Dendritic cell treated with granulocyte-macrophage colony-stimulating factor and Interleukin-4, amounts not matched to agents 40 ng/mL and 50 ng/mL, for 4 days (primary cell): ENCODE data around the gene LCE3D.
"Not testable (repeated sequence)": the region's sequence is repeated elsewhere in the genome, so short reads cannot be mapped to it uniquely, and the experiment has no call there.

Experiments used
- H3K27ac Mint-ChIP-seq: one replicate; pipeline ENCODE4 v1.8.0; 2022; ENCODE audit warnings: mild to moderate bottlenecking, mixed read lengths
- H3K27me3 Mint-ChIP-seq: one replicate; pipeline ENCODE4 v1.8.0; 2022; ENCODE audit warnings: mild to moderate bottlenecking, mixed read lengths
- H3K36me3 Mint-ChIP-seq: one replicate; pipeline ENCODE4 v1.8.0; 2022; ENCODE audit warnings: low read depth, mixed read lengths
- H3K4me1 Mint-ChIP-seq: one replicate; pipeline ENCODE4 v1.8.0; 2022; ENCODE audit warnings: low read depth, mixed read lengths
- H3K4me3 Mint-ChIP-seq: one replicate; pipeline ENCODE4 v1.8.0; 2022; ENCODE audit warnings: mild to moderate bottlenecking, moderate library complexity, mixed read lengths
- H3K9me3 Mint-ChIP-seq: one replicate; pipeline ENCODE4 v1.8.0; 2022; ENCODE audit warnings: mixed read lengths
- intact Hi-C: fragments of 100-400 bp; cut with micrococcal nuclease; formaldehyde crosslinking; loops from one replicate; pipeline ENCODE4 v1.15.0; 2022

LCE3D gene

GRCh38 chr1:152580433-152580832 is at the start of gene LCE3D:
TSS of gene LCE3D (minus strand) at chr1:152580516. CDS start at chr1:152579936, 580 bp downstream.
- H3K27me3 Mint-ChIP-seq, result peaks cover 6% of the 10 kb centered on the region
- no peak within 1 kb of the TSS for H3K27ac Mint-ChIP-seq
- no peaks in the 10 kb centered on the region for H3K9me3 Mint-ChIP-seq
- no peaks in the 10 kb centered on the region for H3K36me3 Mint-ChIP-seq
- intact Hi-C loops, result no loop called here
- no peaks in the 10 kb centered on the region for H3K4me1 Mint-ChIP-seq
- no peak within 1 kb of the TSS for H3K4me3 Mint-ChIP-seq

GRCh38 chr1:152626744-152627143 is 46.4 kb upstream of the LCE3D start:
- no peak overlapping the region for H3K27ac Mint-ChIP-seq
- H3K4me3 Mint-ChIP-seq, result no peak overlapping the region
- intact Hi-C loops, result no loop called here
- peaks cover 7% of the 10 kb centered on the region for H3K4me1 Mint-ChIP-seq
- no peaks in the 10 kb centered on the region for H3K9me3 Mint-ChIP-seq
- peaks cover 17% of the 10 kb centered on the region for H3K27me3 Mint-ChIP-seq
- H3K36me3 Mint-ChIP-seq, result no peaks in the 10 kb centered on the region

GRCh38 chr1:152623203-152623844 is 43.0 kb upstream of the LCE3D start:
- Mint-ChIP-seq H3K4me1 (peaks cover 7% of the 10 kb centered on the region), H3K9me3 (peaks cover 27% of the 10 kb centered on the region), H3K27me3 (peaks cover 17% of the 10 kb centered on the region), H3K36me3 (no peaks in the 10 kb centered on the region), H3K4me3 (no peak overlapping the region), H3K27ac (no peak overlapping the region)
- intact Hi-C loops, result no loop called here

- Mint-ChIP-seq H3K27ac (no peak within 1 kb of the TSS), H3K4me3 (no peak within 1 kb of the TSS), H3K27me3 (peaks cover 17% of the 10 kb centered on the region), H3K4me1 (peaks cover 7% of the 10 kb centered on the region), H3K9me3 (peaks cover 32% of the 10 kb centered on the region), H3K36me3 (no peaks in the 10 kb centered on the region)
- intact Hi-C loops, result no loop called here
Measured at GRCh38 chr1:152622803-152623202, 42.5 kb upstream of the LCE3D start, which contains the start of gene LCE3A. TSS of gene LCE3A (minus strand) at chr1:152623103. CDS start at chr1:152623103, 0 bp downstream.

GRCh38 chr1:152621993-152622392 is 41.7 kb upstream of the LCE3D start:
- Mint-ChIP-seq H3K4me3 (no peak overlapping the region), H3K36me3 (no peaks in the 10 kb centered on the region), H3K4me1 (peaks cover 7% of the 10 kb centered on the region), H3K27ac (no peak overlapping the region), H3K9me3 (peaks cover 39% of the 10 kb centered on the region), H3K27me3 (peaks cover 17% of the 10 kb centered on the region)
- intact Hi-C loops, result no loop called here

- no peak within 1 kb of the TSS for H3K27ac Mint-ChIP-seq
- no peaks in the 10 kb centered on the region for H3K4me1 Mint-ChIP-seq
- peaks cover 14% of the 10 kb centered on the region for H3K9me3 Mint-ChIP-seq
- intact Hi-C loops, result no loop called here
- no peaks in the 10 kb centered on the region for H3K27me3 Mint-ChIP-seq
- H3K36me3 Mint-ChIP-seq, result no peaks in the 10 kb centered on the region
- H3K4me3 Mint-ChIP-seq, result no peak within 1 kb of the TSS
Measured at GRCh38 chr1:152613511-152613910, 33.2 kb upstream of the LCE3D start, which contains the start of gene LCE3B. TSS of gene LCE3B (plus strand) at chr1:152613811. CDS start at chr1:152613811, 0 bp downstream.

- no peaks in the 10 kb centered on the region for H3K4me1 Mint-ChIP-seq
- H3K4me3 Mint-ChIP-seq, result no peak within 1 kb of the TSS
- no peak within 1 kb of the TSS for H3K27ac Mint-ChIP-seq
- intact Hi-C loops, result no loop called here
- no peaks in the 10 kb centered on the region for H3K27me3 Mint-ChIP-seq
- no peaks in the 10 kb centered on the region for H3K36me3 Mint-ChIP-seq
- no peaks in the 10 kb centered on the region for H3K9me3 Mint-ChIP-seq
Measured at GRCh38 chr1:152599934-152600333, 19.6 kb upstream of the LCE3D start, which contains the start of gene LCE3C. TSS of gene LCE3C (plus strand) at chr1:152600234. CDS start at chr1:152600732, 498 bp downstream.

GRCh38 chr1:152596986-152597385 is 16.7 kb upstream of the LCE3D start:
- Mint-ChIP-seq H3K27me3 (no peaks in the 10 kb centered on the region), H3K27ac (no peak overlapping the region), H3K36me3 (no peaks in the 10 kb centered on the region), H3K9me3 (no peaks in the 10 kb centered on the region), H3K4me3 (no peak overlapping the region), H3K4me1 (no peaks in the 10 kb centered on the region)
- intact Hi-C loops, result no loop called here

- Mint-ChIP-seq H3K4me1 (no peaks in the 10 kb centered on the region), H3K27me3 (no peaks in the 10 kb centered on the region), H3K27ac (no peak overlapping the region), H3K9me3 (no peaks in the 10 kb centered on the region), H3K36me3 (no peaks in the 10 kb centered on the region), H3K4me3 (no peak overlapping the region)
- intact Hi-C loops, result no loop called here
Measured at GRCh38 chr1:152585586-152585985, 5.3 kb upstream of the LCE3D start.

- Mint-ChIP-seq H3K27ac (no peak overlapping the region), H3K27me3 (peaks cover 6% of the 10 kb centered on the region), H3K36me3 (no peaks in the 10 kb centered on the region), H3K4me3 (no peak overlapping the region), H3K4me1 (no peaks in the 10 kb centered on the region), H3K9me3 (no peaks in the 10 kb centered on the region)
- intact Hi-C loops, result no loop called here
Measured at GRCh38 chr1:152582647-152583046, 2.3 kb upstream of the LCE3D start.

- intact Hi-C loops, H3K9me3 Mint-ChIP-seq, H3K27me3 Mint-ChIP-seq, H3K4me3 Mint-ChIP-seq, H3K4me1 Mint-ChIP-seq, H3K36me3 Mint-ChIP-seq, H3K27ac Mint-ChIP-seq: not testable (repeated sequence)
Measured at GRCh38 chr1:152579526-152579925, 790 bp downstream of the LCE3D start.

- Mint-ChIP-seq H3K4me3 (no peak overlapping the region), H3K9me3 (no peaks in the 10 kb centered on the region), H3K4me1 (no peaks in the 10 kb centered on the region), H3K27ac (no peak overlapping the region), H3K36me3 (no peaks in the 10 kb centered on the region), H3K27me3 (peaks cover 16% of the 10 kb centered on the region)
- intact Hi-C loops, result no loop called here
Measured at GRCh38 chr1:152577168-152577567, 3.1 kb downstream of the LCE3D start.

- H3K27ac Mint-ChIP-seq, result no peak within 1 kb of the TSS
- peaks cover 4% of the 10 kb centered on the region for H3K27me3 Mint-ChIP-seq
- H3K4me3 Mint-ChIP-seq, result no peak within 1 kb of the TSS
- H3K9me3 Mint-ChIP-seq, result peaks cover 13% of the 10 kb centered on the region
- H3K36me3 Mint-ChIP-seq, result no peaks in the 10 kb centered on the region
- H3K4me1 Mint-ChIP-seq, result no peaks in the 10 kb centered on the region
- intact Hi-C loops, result no loop called here
Measured at GRCh38 chr1:152566681-152567080, 13.6 kb downstream of the LCE3D start, which contains the start of gene LCE3E. TSS of gene LCE3E (minus strand) at chr1:152566780. CDS start at chr1:152566208, 572 bp downstream.

GRCh38 chr1:152565535-152566215 is 14.6 kb downstream of the LCE3D start:
- Mint-ChIP-seq H3K27ac (no peak overlapping the region), H3K4me3 (no peak overlapping the region), H3K36me3 (no peaks in the 10 kb centered on the region), H3K4me1 (no peaks in the 10 kb centered on the region), H3K9me3 (peaks cover 13% of the 10 kb centered on the region), H3K27me3 (peaks cover 4% of the 10 kb centered on the region)
- intact Hi-C loops, result no loop called here
